WTC11 (cell line): Measurements from ENCODE around the gene PRCD. TPM values are rescaled to one million over a fixed set of nuclear protein-coding genes. Genes with fewer than 3 reads are reported as not detected.

Experiments used
- ATAC-seq: fragments of 200-7000 bp; cut with Tn5 transposase; 2 replicates; pipeline ENCODE4 v1.10.0; 2021; ENCODE audit warnings: mild to moderate bottlenecking, moderate library complexity
- CTCF ChIA-PET: fragments of 300-600 bp; sonication (Branson Sonifier 250); formaldehyde crosslinking; loops from one replicate; lab custom pipeline; 2021; ENCODE audit warnings: antibody characterized with exemption; lab: Charles Lee
- POLR2A ChIA-PET: fragments of 350-600 bp; sonication (Branson Sonifier 250); formaldehyde crosslinking; loops from one replicate; lab custom pipeline; 2021; ENCODE audit warnings: antibody characterized with exemption; lab: Charles Lee
- DNase-seq: peaks from one replicate; pipeline ENCODE4 v3.0.0; 2021; ENCODE audit warnings: low spot score
- H3K27ac Mint-ChIP-seq: 2 replicates; pipeline ENCODE4 v1.8.0; 2021; ENCODE audit warnings: mixed read lengths
- H3K27me3 Mint-ChIP-seq: 2 replicates; pipeline ENCODE4 v1.8.0; 2021; ENCODE audit warnings: low read depth, mild to moderate bottlenecking, moderate library complexity, mixed read lengths
- H3K36me3 Mint-ChIP-seq: 2 replicates; pipeline ENCODE4 v1.8.0; 2021; ENCODE audit warnings: mixed read lengths
- H3K4me1 Mint-ChIP-seq: 2 replicates; pipeline ENCODE4 v1.8.0; 2022; ENCODE audit warnings: mixed read lengths
- H3K4me3 Mint-ChIP-seq: 2 replicates; pipeline ENCODE4 v1.8.0; 2021; ENCODE audit warnings: mild to moderate bottlenecking, moderate library complexity, mixed read lengths
- H3K9me3 Mint-ChIP-seq: 2 replicates; pipeline ENCODE4 v1.8.0; 2021; ENCODE audit warnings: mixed read lengths
- E2F5 ChIP-seq: sonication (generic); formaldehyde crosslinking; IDR thresholded peaks from 2 replicates; pipeline ENCODE4 v1.8.1; 2022; ENCODE audit warnings: mild to moderate bottlenecking, moderate library complexity, missing genetic modification reagents
- ETV6 ChIP-seq: sonication (generic); formaldehyde crosslinking; IDR thresholded peaks from 2 replicates; pipeline ENCODE4 v1.8.1; 2022; ENCODE audit warnings: mild to moderate bottlenecking, missing genetic modification reagents
- HMGA2 ChIP-seq: fragments of 250-450 bp; sonication (Bioruptor Pico); IDR thresholded peaks from 2 replicates; pipeline ENCODE4 v1.4.0; 2021; ENCODE audit warnings: mild to moderate bottlenecking, moderate library complexity
- MYBL2 ChIP-seq: sonication (generic); formaldehyde crosslinking; IDR thresholded peaks from 2 replicates; pipeline ENCODE4 v1.8.1; 2023; ENCODE audit warnings: mild to moderate bottlenecking, moderate library complexity, missing genetic modification reagents
- NR1H2 ChIP-seq: sonication (generic); formaldehyde crosslinking; IDR thresholded peaks from 2 replicates; pipeline ENCODE4 v1.9.0; 2021; ENCODE audit warnings: mild to moderate bottlenecking, moderate library complexity, missing genetic modification reagents
- NR3C1 ChIP-seq: sonication (generic); formaldehyde crosslinking; conservative IDR thresholded peaks from 2 replicates; pipeline ENCODE4 v1.8.1; 2023; ENCODE audit warnings: low read depth, mild to moderate bottlenecking, missing genetic modification reagents
- RORB ChIP-seq: fragments of 250-450 bp; sonication (Bioruptor Pico); IDR thresholded peaks from 2 replicates; pipeline ENCODE4 v1.9.0; 2021; ENCODE audit warnings: mild to moderate bottlenecking
- TP53 ChIP-seq: sonication (generic); formaldehyde crosslinking; IDR thresholded peaks from 2 replicates; pipeline ENCODE4 v1.8.1; 2023; ENCODE audit warnings: mild to moderate bottlenecking, missing genetic modification reagents
- ZBTB43 ChIP-seq: sonication (generic); formaldehyde crosslinking; IDR thresholded peaks from 2 replicates; pipeline ENCODE4 v1.8.1; 2023; ENCODE audit warnings: mild to moderate bottlenecking, missing genetic modification reagents
- ZNF263 ChIP-seq: sonication (generic); formaldehyde crosslinking; IDR thresholded peaks from 2 replicates; pipeline ENCODE4 v1.8.1; 2022; ENCODE audit warnings: low read depth, mild to moderate bottlenecking, moderate library complexity, missing genetic modification reagents
- ZNF423 ChIP-seq: fragments of 250-450 bp; sonication (Bioruptor Pico); IDR thresholded peaks from 2 replicates; pipeline ENCODE4 v2.1.2; 2022; ENCODE audit warnings: mild to moderate bottlenecking, moderate library complexity
- total RNA-seq: library from RNA; stranded (reverse); gene quantifications from 3 replicates; pipeline ENCODE4 v1.2.3, GENCODE V29; 2021
- TF ChIP-seq, protein P1 (sequence below): sonication (generic); formaldehyde crosslinking; IDR thresholded peaks from 2 replicates; pipeline ENCODE4 v1.8.0; 2022; ENCODE audit warnings: mild to moderate bottlenecking, missing genetic modification reagents
- TF ChIP-seq, protein P2 (sequence below): sonication (generic); formaldehyde crosslinking; IDR thresholded peaks from 2 replicates; pipeline ENCODE4 v1.8.0; 2022; ENCODE audit warnings: missing genetic modification reagents
- TF ChIP-seq, protein P3 (sequence below): sonication (generic); formaldehyde crosslinking; IDR thresholded peaks from 2 replicates; pipeline ENCODE4 v1.8.0; 2023; ENCODE audit warnings: missing genetic modification reagents, mild to moderate bottlenecking, borderline replicate concordance
- TF ChIP-seq, protein P4 (sequence below): sonication (generic); formaldehyde crosslinking; IDR thresholded peaks from 2 replicates; pipeline ENCODE4 v1.8.0; 2023; ENCODE audit warnings: missing genetic modification reagents
- TF ChIP-seq, protein P5 (sequence below): sonication (generic); formaldehyde crosslinking; IDR thresholded peaks from 2 replicates; pipeline ENCODE4 v1.8.0; 2022; ENCODE audit warnings: mild to moderate bottlenecking, missing genetic modification reagents

Gene PRCD
- total RNA-seq, 1 experiment from 2014 or later = 2.7 TPM

- no peak for TF ChIP-seq HMGA2 (CRISPR knock-in tag)
Measured at GRCh38 chr17:76530095-76530723, 9.6 kb upstream of the PRCD start (continued).

- Mint-ChIP-seq H3K9me3 (no peaks in the 10 kb centered on the region), H3K36me3 (no peaks in the 10 kb centered on the region), H3K27me3 (peaks cover 12% of the 10 kb centered on the region), H3K4me1 (peaks cover 17% of the 10 kb centered on the region), H3K27ac (no peak overlapping the region), H3K4me3 (no peak overlapping the region)
- ATAC-seq (no peak), DNase-seq (no peak)
- TF ChIP-seq TP53 (CRISPR knock-in tag) (no peak), ETV6 (no peak), ZBTB43 (CRISPR knock-in tag) (no peak), NR3C1 (no peak), ZNF423 (CRISPR knock-in tag) (no peak), RORB (CRISPR knock-in tag) (no peak), E2F5 (no peak), NR1H2 (CRISPR knock-in tag) (no peak), ZNF263 (CRISPR knock-in tag) (no peak), MYBL2 (CRISPR knock-in tag) (no peak)
- TF ChIP-seq, protein P1, sequence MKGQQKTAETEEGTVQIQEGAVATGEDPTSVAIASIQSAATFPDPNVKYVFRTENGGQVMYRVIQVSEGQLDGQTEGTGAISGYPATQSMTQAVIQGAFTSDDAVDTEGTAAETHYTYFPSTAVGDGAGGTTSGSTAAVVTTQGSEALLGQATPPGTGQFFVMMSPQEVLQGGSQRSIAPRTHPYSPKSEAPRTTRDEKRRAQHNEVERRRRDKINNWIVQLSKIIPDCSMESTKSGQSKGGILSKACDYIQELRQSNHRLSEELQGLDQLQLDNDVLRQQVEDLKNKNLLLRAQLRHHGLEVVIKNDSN (CRISPR knock-in tag) = no peak
- TF ChIP-seq, protein P2, sequence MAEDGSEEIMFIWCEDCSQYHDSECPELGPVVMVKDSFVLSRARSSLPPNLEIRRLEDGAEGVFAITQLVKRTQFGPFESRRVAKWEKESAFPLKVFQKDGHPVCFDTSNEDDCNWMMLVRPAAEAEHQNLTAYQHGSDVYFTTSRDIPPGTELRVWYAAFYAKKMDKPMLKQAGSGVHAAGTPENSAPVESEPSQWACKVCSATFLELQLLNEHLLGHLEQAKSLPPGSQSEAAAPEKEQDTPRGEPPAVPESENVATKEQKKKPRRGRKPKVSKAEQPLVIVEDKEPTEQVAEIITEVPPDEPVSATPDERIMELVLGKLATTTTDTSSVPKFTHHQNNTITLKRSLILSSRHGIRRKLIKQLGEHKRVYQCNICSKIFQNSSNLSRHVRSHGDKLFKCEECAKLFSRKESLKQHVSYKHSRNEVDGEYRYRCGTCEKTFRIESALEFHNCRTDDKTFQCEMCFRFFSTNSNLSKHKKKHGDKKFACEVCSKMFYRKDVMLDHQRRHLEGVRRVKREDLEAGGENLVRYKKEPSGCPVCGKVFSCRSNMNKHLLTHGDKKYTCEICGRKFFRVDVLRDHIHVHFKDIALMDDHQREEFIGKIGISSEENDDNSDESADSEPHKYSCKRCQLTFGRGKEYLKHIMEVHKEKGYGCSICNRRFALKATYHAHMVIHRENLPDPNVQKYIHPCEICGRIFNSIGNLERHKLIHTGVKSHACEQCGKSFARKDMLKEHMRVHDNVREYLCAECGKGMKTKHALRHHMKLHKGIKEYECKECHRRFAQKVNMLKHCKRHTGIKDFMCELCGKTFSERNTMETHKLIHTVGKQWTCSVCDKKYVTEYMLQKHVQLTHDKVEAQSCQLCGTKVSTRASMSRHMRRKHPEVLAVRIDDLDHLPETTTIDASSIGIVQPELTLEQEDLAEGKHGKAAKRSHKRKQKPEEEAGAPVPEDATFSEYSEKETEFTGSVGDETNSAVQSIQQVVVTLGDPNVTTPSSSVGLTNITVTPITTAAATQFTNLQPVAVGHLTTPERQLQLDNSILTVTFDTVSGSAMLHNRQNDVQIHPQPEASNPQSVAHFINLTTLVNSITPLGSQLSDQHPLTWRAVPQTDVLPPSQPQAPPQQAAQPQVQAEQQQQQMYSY (CRISPR knock-in tag) = no peak
- TF ChIP-seq, protein P3, sequence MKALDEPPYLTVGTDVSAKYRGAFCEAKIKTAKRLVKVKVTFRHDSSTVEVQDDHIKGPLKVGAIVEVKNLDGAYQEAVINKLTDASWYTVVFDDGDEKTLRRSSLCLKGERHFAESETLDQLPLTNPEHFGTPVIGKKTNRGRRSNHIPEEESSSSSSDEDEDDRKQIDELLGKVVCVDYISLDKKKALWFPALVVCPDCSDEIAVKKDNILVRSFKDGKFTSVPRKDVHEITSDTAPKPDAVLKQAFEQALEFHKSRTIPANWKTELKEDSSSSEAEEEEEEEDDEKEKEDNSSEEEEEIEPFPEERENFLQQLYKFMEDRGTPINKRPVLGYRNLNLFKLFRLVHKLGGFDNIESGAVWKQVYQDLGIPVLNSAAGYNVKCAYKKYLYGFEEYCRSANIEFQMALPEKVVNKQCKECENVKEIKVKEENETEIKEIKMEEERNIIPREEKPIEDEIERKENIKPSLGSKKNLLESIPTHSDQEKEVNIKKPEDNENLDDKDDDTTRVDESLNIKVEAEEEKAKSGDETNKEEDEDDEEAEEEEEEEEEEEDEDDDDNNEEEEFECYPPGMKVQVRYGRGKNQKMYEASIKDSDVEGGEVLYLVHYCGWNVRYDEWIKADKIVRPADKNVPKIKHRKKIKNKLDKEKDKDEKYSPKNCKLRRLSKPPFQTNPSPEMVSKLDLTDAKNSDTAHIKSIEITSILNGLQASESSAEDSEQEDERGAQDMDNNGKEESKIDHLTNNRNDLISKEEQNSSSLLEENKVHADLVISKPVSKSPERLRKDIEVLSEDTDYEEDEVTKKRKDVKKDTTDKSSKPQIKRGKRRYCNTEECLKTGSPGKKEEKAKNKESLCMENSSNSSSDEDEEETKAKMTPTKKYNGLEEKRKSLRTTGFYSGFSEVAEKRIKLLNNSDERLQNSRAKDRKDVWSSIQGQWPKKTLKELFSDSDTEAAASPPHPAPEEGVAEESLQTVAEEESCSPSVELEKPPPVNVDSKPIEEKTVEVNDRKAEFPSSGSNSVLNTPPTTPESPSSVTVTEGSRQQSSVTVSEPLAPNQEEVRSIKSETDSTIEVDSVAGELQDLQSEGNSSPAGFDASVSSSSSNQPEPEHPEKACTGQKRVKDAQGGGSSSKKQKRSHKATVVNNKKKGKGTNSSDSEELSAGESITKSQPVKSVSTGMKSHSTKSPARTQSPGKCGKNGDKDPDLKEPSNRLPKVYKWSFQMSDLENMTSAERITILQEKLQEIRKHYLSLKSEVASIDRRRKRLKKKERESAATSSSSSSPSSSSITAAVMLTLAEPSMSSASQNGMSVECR = no peak
- TF ChIP-seq, protein P4, sequence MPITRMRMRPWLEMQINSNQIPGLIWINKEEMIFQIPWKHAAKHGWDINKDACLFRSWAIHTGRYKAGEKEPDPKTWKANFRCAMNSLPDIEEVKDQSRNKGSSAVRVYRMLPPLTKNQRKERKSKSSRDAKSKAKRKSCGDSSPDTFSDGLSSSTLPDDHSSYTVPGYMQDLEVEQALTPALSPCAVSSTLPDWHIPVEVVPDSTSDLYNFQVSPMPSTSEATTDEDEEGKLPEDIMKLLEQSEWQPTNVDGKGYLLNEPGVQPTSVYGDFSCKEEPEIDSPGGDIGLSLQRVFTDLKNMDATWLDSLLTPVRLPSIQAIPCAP (CRISPR knock-in tag) = no peak
- TF ChIP-seq, protein P5, sequence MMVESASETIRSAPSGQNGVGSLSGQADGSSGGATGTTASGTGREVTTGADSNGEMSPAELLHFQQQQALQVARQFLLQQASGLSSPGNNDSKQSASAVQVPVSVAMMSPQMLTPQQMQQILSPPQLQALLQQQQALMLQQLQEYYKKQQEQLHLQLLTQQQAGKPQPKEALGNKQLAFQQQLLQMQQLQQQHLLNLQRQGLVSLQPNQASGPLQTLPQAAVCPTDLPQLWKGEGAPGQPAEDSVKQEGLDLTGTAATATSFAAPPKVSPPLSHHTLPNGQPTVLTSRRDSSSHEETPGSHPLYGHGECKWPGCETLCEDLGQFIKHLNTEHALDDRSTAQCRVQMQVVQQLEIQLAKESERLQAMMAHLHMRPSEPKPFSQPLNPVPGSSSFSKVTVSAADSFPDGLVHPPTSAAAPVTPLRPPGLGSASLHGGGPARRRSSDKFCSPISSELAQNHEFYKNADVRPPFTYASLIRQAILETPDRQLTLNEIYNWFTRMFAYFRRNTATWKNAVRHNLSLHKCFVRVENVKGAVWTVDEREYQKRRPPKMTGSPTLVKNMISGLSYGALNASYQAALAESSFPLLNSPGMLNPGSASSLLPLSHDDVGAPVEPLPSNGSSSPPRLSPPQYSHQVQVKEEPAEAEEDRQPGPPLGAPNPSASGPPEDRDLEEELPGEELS = no peak
- ChIA-PET POLR2A (no interaction called here), CTCF (interaction anchor here (2.2 kb wide), 1 partner anchor 9 kb away, joined by 9 read pairs; the partner anchor contains the start of gene PRCD)
Measured at GRCh38 chr17:76530811-76531485, 8.9 kb upstream of the PRCD start.
